SKM-1 (cell line): ENCODE results near the gene RPN1.
"Not testable (repeated sequence)": the region's sequence is repeated elsewhere in the genome, so short reads cannot be mapped to it uniquely, and the experiment has no call there.

ENCODE experiments used
- DNase-seq: peaks from one replicate; lab custom pipeline; 2025; ENCODE audit not compliant: unreplicated experiment; lab: John Stamatoyannopoulos, UW

RPN1 gene

GRCh38 chr3:128653383-128653992, 2.9 kb upstream of the RPN1 start:
- DNase-seq: not testable (repeated sequence)

GRCh38 chr3:128648940-128649663, 1.5 kb downstream of the RPN1 start:
- no peak for DNase-seq

- no peak for DNase-seq
Measured at GRCh38 chr3:128648402-128648801, 2.2 kb downstream of the RPN1 start.

- DNase-seq: no peak
Measured at GRCh38 chr3:128647307-128647706, 3.3 kb downstream of the RPN1 start.

- no peak for DNase-seq
Measured at GRCh38 chr3:128634075-128634611, 16.5 kb downstream of the RPN1 start.

- DNase-seq: no peak
Measured at GRCh38 chr3:128632301-128632700, 18.3 kb downstream of the RPN1 start.

- no peak for DNase-seq
Measured at GRCh38 chr3:128629936-128630335, 20.7 kb downstream of the RPN1 start.

- DNase-seq: no peak
Measured at GRCh38 chr3:128625409-128625945, 25.1 kb downstream of the RPN1 start.

- DNase-seq: no peak
Measured at GRCh38 chr3:128624526-128625138, 26.0 kb downstream of the RPN1 start.

- no peak for DNase-seq
Measured at GRCh38 chr3:128623762-128624176, 26.8 kb downstream of the RPN1 start.

- no peak for DNase-seq
Measured at GRCh38 chr3:128621931-128622330, 28.7 kb downstream of the RPN1 start.

GRCh38 chr3:128621234-128621633, 29.4 kb downstream of the RPN1 start:
- DNase-seq: no peak

GRCh38 chr3:128620268-128620691, 30.3 kb downstream of the RPN1 start:
- no peak for DNase-seq

- no peak for DNase-seq
Measured at GRCh38 chr3:128619146-128619890, 31.3 kb downstream of the RPN1 start.

- DNase-seq: no peak
Measured at GRCh38 chr3:128618398-128618726, 32.3 kb downstream of the RPN1 start.

- peak; percentile 95 for DNase-seq
Measured at GRCh38 chr3:128617557-128618397, 32.8 kb downstream of the RPN1 start.

GRCh38 chr3:128617270-128617556, 33.4 kb downstream of the RPN1 start:
- DNase-seq: no peak

GRCh38 chr3:128616516-128617269, 33.9 kb downstream of the RPN1 start:
- no peak for DNase-seq

GRCh38 chr3:128614076-128614475, 36.5 kb downstream of the RPN1 start:
- no peak for DNase-seq
